HCT116 (cell line): ENCODE data around the gene PF4V1. TPM values are rescaled to one million over a fixed set of nuclear protein-coding genes. Genes with fewer than 3 reads are reported as not detected.

Experiments
- ATAC-seq: fragments of 200-7000 bp; cut with Tn5 transposase; 2 replicates; pipeline ENCODE4 v1.9.1; 2020; ENCODE audit warnings: mild to moderate bottlenecking, moderate library complexity
- BruUV-seq: library from RNA; stranded (reverse); fragments of 400-500 nt; replicated peaks from 2 replicates; lab custom pipeline; 2021; lab: Mats Ljungman, UMichigan
- CTCF ChIA-PET: fragments of 300-600 bp; sonication (Branson Sonifier 250); formaldehyde crosslinking; loops from one replicate; lab custom pipeline; 2021; ENCODE audit warnings: antibody characterized with exemption; lab: Charles Lee
- POLR2A ChIA-PET: fragments of 300-600, 350-600 bp; sonication (Branson Sonifier 250); formaldehyde crosslinking; loops from one replicate; lab custom pipeline; 2021; ENCODE audit warnings: antibody characterized with exemption; lab: Charles Lee
- RAD21 ChIA-PET, 2 experiments: fragments of 300-600 bp; sonication (Branson Sonifier 250); formaldehyde crosslinking; loops; one replicate each; lab custom pipeline; 2023; ENCODE audit warnings: low total read pairs in 2 of 2; ENCODE audit not compliant: uncharacterized antibody in 2 of 2, unreplicated experiment in 2 of 2, low non-redundant PET in 1 of 2; lab: Charles Lee
- DNase-seq: peaks from one replicate; pipeline ENCODE4 v3.0.0-alpha.2; 2010; ENCODE audit warnings: low read depth, low spot score
- H2AFZ ChIP-seq: fragments of 200-600 bp; shearing (Covaris generic), sonication (generic); 2 replicates; pipeline ENCODE4 v1.6.1; 2017; ENCODE audit warnings: low read depth, mixed run types, mixed read lengths, antibody characterized with exemption, low read length; ENCODE audit not compliant: poor library complexity, severe bottlenecking
- H3K27ac ChIP-seq: 2 replicates; pipeline ENCODE4 v1.5.1; 2012; ENCODE audit warnings: low read depth, low read length
- H3K27me3 ChIP-seq: fragments of 200-600 bp; sonication (generic); 2 replicates; pipeline ENCODE4 v1.6.1; 2016; ENCODE audit warnings: mixed run types, low read length, mixed read lengths; ENCODE audit not compliant: insufficient read depth
- H3K36me3 ChIP-seq, 2 experiments: fragments of 200-500 bp in 1 of 2; fragments of 200-600 bp in 1 of 2; sonication (Bioruptor generic) in 1 of 2; sonication (generic) in 1 of 2; 2 replicates each; pipeline versions ENCODE4 v1.5.1 to v1.6.1; 2014 to 2016; ENCODE audit warnings: low read length in 2 of 2, inconsistent platforms in 1 of 2, mixed read lengths in 1 of 2, mixed run types in 1 of 2; ENCODE audit not compliant: insufficient read depth in 2 of 2, control insufficient read depth in 1 of 2
- H3K4me1 ChIP-seq, 2 experiments: fragments of 200-600 bp in 1 of 2; sonication (generic) in 1 of 2; 2 replicates each; pipeline versions ENCODE4 v1.5.1 to v1.6.1; 2012 to 2017; ENCODE audit warnings: low read length in 2 of 2, inconsistent platforms in 1 of 2, mild to moderate bottlenecking in 1 of 2, mixed read lengths in 1 of 2, mixed run types in 1 of 2, moderate library complexity in 1 of 2; ENCODE audit not compliant: insufficient read depth in 2 of 2, control insufficient read depth in 1 of 2
- H3K4me2 ChIP-seq: fragments of 200-600 bp; sonication (generic); 2 replicates; pipeline ENCODE4 v1.6.1; 2017; ENCODE audit warnings: mixed run types, low read length, mixed read lengths
- H3K4me3 ChIP-seq, 2 experiments: fragments of 200-600 bp in 1 of 2; sonication (generic) in 1 of 2; replicated peaks in 1 of 2; 2 replicates each; pipeline ENCODE4 v1.5.1; 2011 to 2016; ENCODE audit warnings: low read length in 2 of 2, control low read depth in 1 of 2, low read depth in 1 of 2, mild to moderate bottlenecking in 1 of 2, mixed read lengths in 1 of 2, mixed run types in 1 of 2
- H3K79me2 ChIP-seq: fragments of 200-600 bp; sonication (generic); 2 replicates; pipeline ENCODE4 v1.6.1; 2017; ENCODE audit warnings: mild to moderate bottlenecking, mixed run types, low read length, moderate library complexity, mixed read lengths; ENCODE audit not compliant: insufficient read depth
- H3K9ac ChIP-seq: fragments of 200-600 bp; sonication (generic); 2 replicates; pipeline ENCODE4 v1.6.1; 2016; ENCODE audit warnings: low read length, mixed read lengths
- H3K9me2 ChIP-seq: fragments of 200-600 bp; sonication (generic), shearing (Covaris generic); 2 replicates; pipeline ENCODE4 v1.6.1; 2017; ENCODE audit warnings: mixed run types, mild to moderate bottlenecking, moderate library complexity; ENCODE audit not compliant: insufficient read depth
- H3K9me3 ChIP-seq, 2 experiments: fragments of 200-500 bp in 1 of 2; fragments of 200-600 bp in 1 of 2; sonication (Bioruptor generic) in 1 of 2; sonication (generic) in 1 of 2; 2 replicates each; pipeline ENCODE4 v1.6.1; 2014 to 2017; ENCODE audit warnings: low read length in 2 of 2, mixed read lengths in 2 of 2, inconsistent platforms in 1 of 2, low read depth in 1 of 2, mild to moderate bottlenecking in 1 of 2, mixed run types in 1 of 2, moderate library complexity in 1 of 2; ENCODE audit not compliant: control insufficient read depth in 1 of 2, insufficient read depth in 1 of 2
- H4K20me1 ChIP-seq: fragments of 200-600 bp; sonication (generic), shearing (Covaris generic); 2 replicates; pipeline ENCODE4 v1.6.1; 2017; ENCODE audit warnings: mixed run types, mild to moderate bottlenecking, moderate library complexity; ENCODE audit not compliant: insufficient read depth
- EGR1 ChIP-seq: IDR thresholded peaks from 2 replicates; pipeline ENCODE4 v1.6.1; 2012; ENCODE audit warnings: low read depth
- ELF1 ChIP-seq: IDR thresholded peaks from 2 replicates; pipeline ENCODE4 v1.6.1; 2012; ENCODE audit warnings: low read depth, borderline replicate concordance
- EZH2phosphoT487 ChIP-seq: fragments of 200-600 bp; IDR thresholded peaks from 2 replicates; pipeline ENCODE4 v1.6.1; 2018; ENCODE audit warnings: antibody characterized with exemption, borderline replicate concordance
- JUND ChIP-seq: IDR thresholded peaks from 2 replicates; pipeline ENCODE4 v1.6.1; 2012
- POLR2A ChIP-seq: IDR thresholded peaks from 2 replicates; pipeline ENCODE4 v1.7.0; 2011; ENCODE audit warnings: borderline replicate concordance; ENCODE audit not compliant: insufficient read depth, insufficient read length; ENCODE audit errors: extremely low read depth
- POLR2AphosphoS5 ChIP-seq: IDR thresholded peaks from 2 replicates; pipeline ENCODE4 v1.6.1; 2011; ENCODE audit warnings: mild to moderate bottlenecking, low read depth, low read length, moderate library complexity
- SIN3A ChIP-seq: IDR thresholded peaks from 2 replicates; pipeline ENCODE4 v1.6.1; 2012; ENCODE audit warnings: low read depth
- SP1 ChIP-seq: IDR thresholded peaks from 2 replicates; pipeline ENCODE4 v1.6.1; 2012; ENCODE audit warnings: low read depth
- TCF7L2 ChIP-seq: IDR thresholded peaks from 2 replicates; pipeline ENCODE4 v1.7.0; 2011; ENCODE audit warnings: borderline replicate concordance, inconsistent platforms; ENCODE audit not compliant: insufficient read depth, insufficient read length; ENCODE audit errors: extremely low read depth
- YY1 ChIP-seq: IDR thresholded peaks from 2 replicates; pipeline ENCODE4 v1.6.1; 2011; ENCODE audit warnings: low read length, low read depth, moderate library complexity, mild to moderate bottlenecking; ENCODE audit not compliant: insufficient replicate concordance; ENCODE audit errors: extremely low read depth
- intact Hi-C: fragments of 100-400 bp; cut with micrococcal nuclease; formaldehyde crosslinking; loops from 2 replicates; pipeline ENCODE4 v1.10.0; 2022
- total RNA-seq: library from RNA; stranded (reverse); gene quantifications from one replicate; pipeline ENCODE4 v1.2.1, GENCODE V29; 2021; ENCODE audit not compliant: unreplicated experiment
- TF ChIP-seq, protein P1 (sequence below), 3 experiments: fragments of 200-600 bp in 1 of 3; sonication (generic) in 1 of 3; IDR thresholded peaks in 2 of 3; conservative IDR thresholded peaks in 1 of 3; 2 replicates each; pipeline ENCODE4 v1.5.1; 2012 to 2017; ENCODE audit warnings: low read depth in 2 of 3, low read length in 2 of 3, antibody characterized with exemption in 1 of 3, borderline replicate concordance in 1 of 3, control low read depth in 1 of 3, mild to moderate bottlenecking in 1 of 3, mixed read lengths in 1 of 3, mixed run types in 1 of 3, moderate library complexity in 1 of 3; ENCODE audit not compliant: insufficient read depth in 1 of 3
- TF ChIP-seq, protein P2 (sequence below): IDR thresholded peaks from 2 replicates; pipeline ENCODE4 v1.6.1; 2012
- TF ChIP-seq, protein P3 (sequence below): IDR thresholded peaks from 2 replicates; pipeline ENCODE4 v1.6.1; 2012; ENCODE audit warnings: low read depth

PF4V1 gene
- total RNA-seq, 1 experiment from 2014 or later, result not detected

DNA sequence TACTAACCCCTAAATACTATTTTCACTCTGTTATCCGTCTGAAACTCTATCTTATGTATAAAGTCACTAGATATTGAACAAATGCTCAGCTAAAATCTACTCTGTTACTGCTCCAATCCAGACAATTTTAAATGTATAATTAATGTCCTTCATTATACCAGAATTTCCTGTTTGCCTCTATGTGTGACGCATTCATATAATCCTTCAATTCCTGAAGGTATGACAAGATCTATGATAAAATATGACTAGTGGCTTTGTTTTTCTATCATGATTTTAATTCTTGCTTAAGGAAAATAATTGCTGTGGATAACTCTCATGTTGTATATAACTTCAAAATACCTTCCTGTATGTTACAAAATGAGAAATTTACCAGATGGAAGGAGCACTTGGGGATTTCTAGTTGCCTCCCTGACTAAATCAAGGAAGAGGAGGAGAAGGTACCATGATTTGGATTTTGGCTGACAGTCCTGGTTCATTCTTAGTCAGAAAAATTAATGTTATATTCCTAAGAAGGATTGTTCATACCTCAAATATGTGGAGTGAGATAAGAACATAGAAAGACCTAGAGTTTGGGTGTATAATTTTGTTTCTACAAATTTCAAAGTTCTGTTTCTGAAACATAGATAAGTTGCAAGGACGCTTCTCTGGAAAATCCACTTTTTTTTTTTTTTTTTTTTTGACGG is 11.7 kb upstream of the PF4V1 start:
- TF ChIP-seq, protein P1, sequence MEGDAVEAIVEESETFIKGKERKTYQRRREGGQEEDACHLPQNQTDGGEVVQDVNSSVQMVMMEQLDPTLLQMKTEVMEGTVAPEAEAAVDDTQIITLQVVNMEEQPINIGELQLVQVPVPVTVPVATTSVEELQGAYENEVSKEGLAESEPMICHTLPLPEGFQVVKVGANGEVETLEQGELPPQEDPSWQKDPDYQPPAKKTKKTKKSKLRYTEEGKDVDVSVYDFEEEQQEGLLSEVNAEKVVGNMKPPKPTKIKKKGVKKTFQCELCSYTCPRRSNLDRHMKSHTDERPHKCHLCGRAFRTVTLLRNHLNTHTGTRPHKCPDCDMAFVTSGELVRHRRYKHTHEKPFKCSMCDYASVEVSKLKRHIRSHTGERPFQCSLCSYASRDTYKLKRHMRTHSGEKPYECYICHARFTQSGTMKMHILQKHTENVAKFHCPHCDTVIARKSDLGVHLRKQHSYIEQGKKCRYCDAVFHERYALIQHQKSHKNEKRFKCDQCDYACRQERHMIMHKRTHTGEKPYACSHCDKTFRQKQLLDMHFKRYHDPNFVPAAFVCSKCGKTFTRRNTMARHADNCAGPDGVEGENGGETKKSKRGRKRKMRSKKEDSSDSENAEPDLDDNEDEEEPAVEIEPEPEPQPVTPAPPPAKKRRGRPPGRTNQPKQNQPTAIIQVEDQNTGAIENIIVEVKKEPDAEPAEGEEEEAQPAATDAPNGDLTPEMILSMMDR (IDR thresholded peaks at IDR 0.05 in 2 of 3, conservative IDR thresholded peaks at IDR 0.05 in 1 of 3; ENCODE audit: borderline replicate concordance in 1 of 3, insufficient read depth in 1 of 3, low read depth in 2 of 3, low read length in 2 of 3), result no peak
- TF ChIP-seq EZH2phosphoT487 (no peak), EGR1 (no peak), POLR2AphosphoS5 (no peak), TCF7L2 (no peak), YY1 (no peak), SP1 (no peak), ELF1 (no peak), JUND (no peak), POLR2A (no peak), SIN3A (no peak)
- TF ChIP-seq, protein P2, sequence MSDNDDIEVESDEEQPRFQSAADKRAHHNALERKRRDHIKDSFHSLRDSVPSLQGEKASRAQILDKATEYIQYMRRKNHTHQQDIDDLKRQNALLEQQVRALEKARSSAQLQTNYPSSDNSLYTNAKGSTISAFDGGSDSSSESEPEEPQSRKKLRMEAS, result no peak
- TF ChIP-seq, protein P3, sequence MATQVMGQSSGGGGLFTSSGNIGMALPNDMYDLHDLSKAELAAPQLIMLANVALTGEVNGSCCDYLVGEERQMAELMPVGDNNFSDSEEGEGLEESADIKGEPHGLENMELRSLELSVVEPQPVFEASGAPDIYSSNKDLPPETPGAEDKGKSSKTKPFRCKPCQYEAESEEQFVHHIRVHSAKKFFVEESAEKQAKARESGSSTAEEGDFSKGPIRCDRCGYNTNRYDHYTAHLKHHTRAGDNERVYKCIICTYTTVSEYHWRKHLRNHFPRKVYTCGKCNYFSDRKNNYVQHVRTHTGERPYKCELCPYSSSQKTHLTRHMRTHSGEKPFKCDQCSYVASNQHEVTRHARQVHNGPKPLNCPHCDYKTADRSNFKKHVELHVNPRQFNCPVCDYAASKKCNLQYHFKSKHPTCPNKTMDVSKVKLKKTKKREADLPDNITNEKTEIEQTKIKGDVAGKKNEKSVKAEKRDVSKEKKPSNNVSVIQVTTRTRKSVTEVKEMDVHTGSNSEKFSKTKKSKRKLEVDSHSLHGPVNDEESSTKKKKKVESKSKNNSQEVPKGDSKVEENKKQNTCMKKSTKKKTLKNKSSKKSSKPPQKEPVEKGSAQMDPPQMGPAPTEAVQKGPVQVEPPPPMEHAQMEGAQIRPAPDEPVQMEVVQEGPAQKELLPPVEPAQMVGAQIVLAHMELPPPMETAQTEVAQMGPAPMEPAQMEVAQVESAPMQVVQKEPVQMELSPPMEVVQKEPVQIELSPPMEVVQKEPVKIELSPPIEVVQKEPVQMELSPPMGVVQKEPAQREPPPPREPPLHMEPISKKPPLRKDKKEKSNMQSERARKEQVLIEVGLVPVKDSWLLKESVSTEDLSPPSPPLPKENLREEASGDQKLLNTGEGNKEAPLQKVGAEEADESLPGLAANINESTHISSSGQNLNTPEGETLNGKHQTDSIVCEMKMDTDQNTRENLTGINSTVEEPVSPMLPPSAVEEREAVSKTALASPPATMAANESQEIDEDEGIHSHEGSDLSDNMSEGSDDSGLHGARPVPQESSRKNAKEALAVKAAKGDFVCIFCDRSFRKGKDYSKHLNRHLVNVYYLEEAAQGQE, result no peak
- TF ChIP-seq, all 23 proteins: peak for 0
- ATAC-seq (no peak), DNase-seq (no peak)
- intact Hi-C loops, result no loop called here
- RAD21 ChIA-PET, result no interaction called here
- no peak overlapping the region for H3K9ac ChIP-seq
- H3K79me2 ChIP-seq, result no peaks in the 10 kb centered on the region
- H3K27me3 ChIP-seq, result no peaks in the 10 kb centered on the region
- BruUV-seq, result no TSS peak
- no peak overlapping the region for H3K27ac ChIP-seq
- H3K36me3 ChIP-seq, result no peaks in the 10 kb centered on the region
- no peaks in the 10 kb centered on the region for H3K9me2 ChIP-seq
- H4K20me1 ChIP-seq, result no peaks in the 10 kb centered on the region
- H2AFZ ChIP-seq, result no peak overlapping the region
- no peak overlapping the region for H3K4me3 ChIP-seq
- POLR2A ChIA-PET, result no interaction called here
- no peaks in the 10 kb centered on the region; a peak in 1 of 4 replicates for H3K4me1 ChIP-seq
- H3K4me2 ChIP-seq, result no peak overlapping the region
- CTCF ChIA-PET, result interaction anchor here (0.8 kb wide), 1 partner anchor 23 kb away, joined by 5 read pairs; no protein-coding TSS in a partner anchor
- no peaks in the 10 kb centered on the region for H3K9me3 ChIP-seq
